ENCODE measurements around the gene GDF10. TPM values are rescaled to one million over a fixed set of nuclear protein-coding genes. Genes with fewer than 3 reads are reported as not detected.

GDF10 gene
- total and polyA plus RNA-seq, 9 of the 15 experiments (the other 6 are each of a cell fraction or from before 2014, with no cell fraction given): 0.03 to 0.20 (median 0.11) TPM; not detected in 6

DNA sequence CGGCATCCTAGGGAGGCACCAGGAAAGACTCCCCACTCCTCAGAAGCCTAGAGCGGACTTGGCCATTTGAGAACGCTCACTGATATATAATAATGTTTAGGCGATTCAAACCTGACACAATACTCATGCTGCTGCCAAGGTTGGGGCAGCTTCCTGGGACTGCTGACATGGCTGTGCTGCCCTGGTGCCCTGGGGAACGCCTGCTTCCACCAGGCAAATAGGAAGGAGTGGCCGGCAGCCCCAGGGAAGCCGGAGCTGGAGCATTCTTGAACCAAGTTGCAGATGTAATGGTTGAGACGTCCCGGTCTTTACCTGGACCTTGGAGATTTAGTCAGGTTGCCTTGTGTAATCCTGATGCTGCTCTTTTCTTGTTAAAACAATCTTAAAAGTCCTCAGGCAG lies 8.8 kb downstream of the GDF10 start:
- Histone ChIP-seq H3K79me2 (ENCODE audit: control insufficient read depth, insufficient read depth, low read length) (no peaks in the 10 kb centered on the region), H3K9ac (ENCODE audit: insufficient read depth in 1 of 2, low read depth in 2 of 2, low read length in 2 of 2) (peak overlapping the region in 1 of 2 experiments; percentile 23; a peak in 1 of 4 replicates), H3K27me3 (ENCODE audit: control insufficient read depth in 2 of 2, insufficient read depth in 2 of 2, low read length in 2 of 2) (peaks cover 0 to 6% of the 10 kb centered on the region in 2 experiments; a peak in 3 of 5 replicates), H3K9me3 (replicated peaks; ENCODE audit: control insufficient read depth, insufficient read depth, low read depth, low read length) (no peaks in the 10 kb centered on the region), H3K9me1 (ENCODE audit: control insufficient read depth, insufficient read depth, low read length) (no peaks in the 10 kb centered on the region), H3K4me1 (replicated peaks in 1 of 2; ENCODE audit: control insufficient read depth in 2 of 2, insufficient read depth in 2 of 2, low read length in 2 of 2) (peaks cover 26 to 46% of the 10 kb centered on the region in 2 experiments; a peak in 4 of 5 replicates), H2AFZ (ENCODE audit: low read depth, low read length) (no peak overlapping the region), H3K36me3 (ENCODE audit: control insufficient read depth, insufficient read depth, low read length) (no peaks in the 10 kb centered on the region), H3K27ac (ENCODE audit: extremely low read depth, low read depth, low read length) (no peak overlapping the region), H4K20me1 (replicated peaks; ENCODE audit: control insufficient read depth, insufficient read depth, low read length) (peaks cover 11% of the 10 kb centered on the region; the same call in 1 of the 2 replicates), H3K4me2 (ENCODE audit: insufficient read depth, low read length) (no peak overlapping the region), H3K4me3 (no peak overlapping the region)
- in situ Hi-C loops (cut with MboI): no loop called here
- no peak for DNase-seq (ENCODE audit: extremely low read depth in 1 of 4, low spot score in 3 of 4)
- no peak for FAIRE-seq
- TF ChIP-seq BRD9 (IDR thresholded peaks at IDR 0.05; ENCODE audit: low read depth, partially characterized antibody) (no peak), ASH1L (IDR thresholded peaks at IDR 0.05; ENCODE audit: borderline replicate concordance, low read depth, partially characterized antibody) (no peak), FOXM1 (IDR thresholded peaks at IDR 0.05; ENCODE audit: low read depth) (no peak), FOXM1 (CRISPR knock-in tag; IDR thresholded peaks at IDR 0.05; ENCODE audit: low read depth) (no peak), NR2F6 (CRISPR knock-in tag; IDR thresholded peaks at IDR 0.05) (no peak), FOXP1 (CRISPR knock-in tag; IDR thresholded peaks at IDR 0.05) (no peak), ZNF224 (CRISPR knock-in tag; IDR thresholded peaks at IDR 0.05) (no peak), ZKSCAN3 (CRISPR knock-in tag; IDR thresholded peaks at IDR 0.05) (no peak), OTX1 (CRISPR knock-in tag; IDR thresholded peaks at IDR 0.05) (no peak)
- intact Hi-C loops (cut with micrococcal nuclease): no loop called here
- BruUV-seq (replicated peaks): no TSS peak
- POLR2A ChIA-PET: no interaction called here
- CTCF ChIA-PET (ENCODE audit: low intra/inter-chr PET ratio): no interaction called here
- 35% methylated on average over 9 of the region's 9 CpGs for WGBS (ENCODE audit: insufficient coverage, low coverage, missing lambda C conversion rate)
- no peak for ATAC-seq

All from K562 (cell line).